WTC11 (cell line): Measurements from ENCODE around the gene OSBPL10. TPM values are rescaled to one million over a fixed set of nuclear protein-coding genes. Genes with fewer than 3 reads are reported as not detected.

Experiments
- ATAC-seq: fragments of 200-7000 bp; cut with Tn5 transposase; 2 replicates; pipeline ENCODE4 v1.10.0; 2021; ENCODE audit warnings: mild to moderate bottlenecking, moderate library complexity
- CTCF ChIA-PET: fragments of 300-600 bp; sonication (Branson Sonifier 250); formaldehyde crosslinking; loops from one replicate; lab custom pipeline; 2021; ENCODE audit warnings: antibody characterized with exemption; lab: Charles Lee
- POLR2A ChIA-PET: fragments of 350-600 bp; sonication (Branson Sonifier 250); formaldehyde crosslinking; loops from one replicate; lab custom pipeline; 2021; ENCODE audit warnings: antibody characterized with exemption; lab: Charles Lee
- DNase-seq: peaks from one replicate; pipeline ENCODE4 v3.0.0; 2021; ENCODE audit warnings: low spot score
- H3K27ac Mint-ChIP-seq: 2 replicates; pipeline ENCODE4 v1.8.0; 2021; ENCODE audit warnings: mixed read lengths
- H3K27me3 Mint-ChIP-seq: 2 replicates; pipeline ENCODE4 v1.8.0; 2021; ENCODE audit warnings: low read depth, mild to moderate bottlenecking, moderate library complexity, mixed read lengths
- H3K36me3 Mint-ChIP-seq: 2 replicates; pipeline ENCODE4 v1.8.0; 2021; ENCODE audit warnings: mixed read lengths
- H3K4me1 Mint-ChIP-seq: 2 replicates; pipeline ENCODE4 v1.8.0; 2022; ENCODE audit warnings: mixed read lengths
- H3K4me3 Mint-ChIP-seq: 2 replicates; pipeline ENCODE4 v1.8.0; 2021; ENCODE audit warnings: mild to moderate bottlenecking, moderate library complexity, mixed read lengths
- H3K9me3 Mint-ChIP-seq: 2 replicates; pipeline ENCODE4 v1.8.0; 2021; ENCODE audit warnings: mixed read lengths
- ARID4B ChIP-seq: sonication (generic); formaldehyde crosslinking; IDR thresholded peaks from 2 replicates; pipeline ENCODE4 v1.8.0; 2023; ENCODE audit warnings: missing genetic modification reagents, mild to moderate bottlenecking, borderline replicate concordance
- ATF1 ChIP-seq: sonication (generic); formaldehyde crosslinking; IDR thresholded peaks from 2 replicates; pipeline ENCODE4 v1.8.1; 2023; ENCODE audit warnings: mild to moderate bottlenecking, moderate library complexity, missing genetic modification reagents
- ATF3 ChIP-seq: sonication (generic); formaldehyde crosslinking; conservative IDR thresholded peaks from 2 replicates; pipeline ENCODE4 v1.8.1; 2022; ENCODE audit warnings: mild to moderate bottlenecking, missing genetic modification reagents
- E2F5 ChIP-seq: sonication (generic); formaldehyde crosslinking; IDR thresholded peaks from 2 replicates; pipeline ENCODE4 v1.8.1; 2022; ENCODE audit warnings: mild to moderate bottlenecking, moderate library complexity, missing genetic modification reagents
- JUN ChIP-seq: sonication (generic); formaldehyde crosslinking; IDR thresholded peaks from 2 replicates; pipeline ENCODE4 v1.8.0; 2023; ENCODE audit warnings: mild to moderate bottlenecking, missing genetic modification reagents
- MLX ChIP-seq: sonication (generic); formaldehyde crosslinking; IDR thresholded peaks from 2 replicates; pipeline ENCODE4 v1.8.1; 2023; ENCODE audit warnings: mild to moderate bottlenecking, missing genetic modification reagents, moderate library complexity
- NFATC4 ChIP-seq: fragments of 250-450 bp; sonication (Bioruptor Pico); IDR thresholded peaks from 2 replicates; pipeline ENCODE4 v1.9.0; 2021; ENCODE audit warnings: mild to moderate bottlenecking
- PRDM15 ChIP-seq: sonication (generic); formaldehyde crosslinking; IDR thresholded peaks from 2 replicates; pipeline ENCODE4 v1.8.0; 2022; ENCODE audit warnings: missing genetic modification reagents
- RORB ChIP-seq: fragments of 250-450 bp; sonication (Bioruptor Pico); IDR thresholded peaks from 2 replicates; pipeline ENCODE4 v1.9.0; 2021; ENCODE audit warnings: mild to moderate bottlenecking
- TCF7 ChIP-seq: sonication (generic); formaldehyde crosslinking; IDR thresholded peaks from 2 replicates; pipeline ENCODE4 v1.8.0; 2022; ENCODE audit warnings: mild to moderate bottlenecking, low read depth, missing genetic modification reagents, moderate library complexity
- USF2 ChIP-seq: sonication (generic); formaldehyde crosslinking; IDR thresholded peaks from 2 replicates; pipeline ENCODE4 v1.8.1; 2023; ENCODE audit warnings: mild to moderate bottlenecking, missing genetic modification reagents, moderate library complexity
- ZNF121 ChIP-seq: sonication (generic); formaldehyde crosslinking; IDR thresholded peaks from 2 replicates; pipeline ENCODE4 v1.8.0; 2023; ENCODE audit warnings: missing genetic modification reagents
- ZNF219 ChIP-seq: sonication (generic); formaldehyde crosslinking; IDR thresholded peaks from 2 replicates; pipeline ENCODE4 v1.8.0; 2023; ENCODE audit warnings: missing genetic modification reagents, mild to moderate bottlenecking, borderline replicate concordance
- ZNF425 ChIP-seq: fragments of 250-450 bp; sonication (Bioruptor Pico); conservative IDR thresholded peaks from 2 replicates; pipeline ENCODE4 v1.9.0; 2021; ENCODE audit warnings: mild to moderate bottlenecking
- ZNF512 ChIP-seq: sonication (generic); formaldehyde crosslinking; IDR thresholded peaks from 2 replicates; pipeline ENCODE4 v1.8.1; 2022; ENCODE audit warnings: missing genetic modification reagents, borderline replicate concordance
- total RNA-seq: library from RNA; stranded (reverse); gene quantifications from 3 replicates; pipeline ENCODE4 v1.2.3, GENCODE V29; 2021

The OSBPL10 gene
- total RNA-seq, 1 experiment from 2014 or later = 84.1 TPM

- TF ChIP-seq ZNF512 (CRISPR knock-in tag) (no peak), MLX (CRISPR knock-in tag) (no peak), ZNF219 (CRISPR knock-in tag) (no peak), ZNF425 (CRISPR knock-in tag) (no peak), TCF7 (CRISPR knock-in tag) (no peak), ZNF121 (CRISPR knock-in tag) (no peak)
Measured at GRCh38 chr3:31882895-31883294, 98.2 kb downstream of the OSBPL10 start (continued).

GRCh38 chr3:31882431-31882830 lies 98.6 kb downstream of the OSBPL10 start:
- no peaks in the 10 kb centered on the region for H3K27me3 Mint-ChIP-seq
- H3K9me3 Mint-ChIP-seq = peaks cover 3% of the 10 kb centered on the region; the same call in 1 of the 2 replicates
- ATAC-seq (peak; percentile 30), DNase-seq (no peak)
- H3K27ac Mint-ChIP-seq = peak overlapping the region; percentile 30
- ChIA-PET POLR2A (interaction anchor here (0.6 kb wide), 1 partner anchor 12 kb away, joined by 3 read pairs; no protein-coding TSS in a partner anchor), CTCF (interaction anchor here (0.5 to 1.1 kb wide), 2 partner anchors 14 to 91 kb away, joined by 3 read pairs; no protein-coding TSS in a partner anchor)
- peaks cover 47% of the 10 kb centered on the region for H3K4me1 Mint-ChIP-seq
- peak; percentile 67 for TF ChIP-seq PRDM15 (CRISPR knock-in tag)
- no peak for TF ChIP-seq RORB (CRISPR knock-in tag)
- no peak overlapping the region for H3K4me3 Mint-ChIP-seq
- 0 out of 2 replicates have a peak, but pooled peaks cover 2% of the 10 kb centered on the region for H3K36me3 Mint-ChIP-seq

- CTCF ChIA-PET = no interaction called here
- peaks cover 8% of the 10 kb centered on the region; the same call in 1 of the 2 replicates for H3K36me3 Mint-ChIP-seq
- TF ChIP-seq ATF3 (CRISPR knock-in tag) = no peak
- TF ChIP-seq ATF1 (CRISPR knock-in tag) = no peak
- TF ChIP-seq JUN = no peak
- no peak for TF ChIP-seq E2F5
- TF ChIP-seq ARID4B (CRISPR knock-in tag) = no peak
- no peak for TF ChIP-seq USF2 (CRISPR knock-in tag)
- no peak for TF ChIP-seq NFATC4 (CRISPR knock-in tag)
Measured at GRCh38 chr3:31880482-31881078, 100.5 kb downstream of the OSBPL10 start.

More at GRCh38 chr3:31880482-31881078, 100.5 kb downstream of the OSBPL10 start:
- DNase-seq (no peak), ATAC-seq (no peak)
- Mint-ChIP-seq H3K27ac (peak overlapping the region; percentile 73; the same call in 1 of the 2 replicates), H3K4me3 (no peak overlapping the region), H3K9me3 (peaks cover 3% of the 10 kb centered on the region; the same call in 1 of the 2 replicates), H3K4me1 (peaks cover 54% of the 10 kb centered on the region), H3K27me3 (no peaks in the 10 kb centered on the region)
- POLR2A ChIA-PET = no interaction called here
